Superior temporal gyrus (tissue), 1 donor: Measurements from ENCODE around the gene RASL10A.
A peak's percentile ranks its signal among the peaks of the same experiment; 100 is the strongest.
"Not testable (repeated sequence)": the region's sequence is repeated elsewhere in the genome, so short reads cannot be mapped to it uniquely, and the experiment has no call there.

ENCODE experiments used
- DNase-seq: peaks from one replicate; pipeline ENCODE4 v3.0.0-alpha.2; 2016; ENCODE audit errors: extremely low spot score

RASL10A gene

GRCh38 chr22:29315286-29316140, at the start of gene RASL10A:
RASL10A (minus strand) TSS chr22:29315697; CDS start chr22:29315246, 451 bp downstream.
- DNase-seq: no peak

DNA sequence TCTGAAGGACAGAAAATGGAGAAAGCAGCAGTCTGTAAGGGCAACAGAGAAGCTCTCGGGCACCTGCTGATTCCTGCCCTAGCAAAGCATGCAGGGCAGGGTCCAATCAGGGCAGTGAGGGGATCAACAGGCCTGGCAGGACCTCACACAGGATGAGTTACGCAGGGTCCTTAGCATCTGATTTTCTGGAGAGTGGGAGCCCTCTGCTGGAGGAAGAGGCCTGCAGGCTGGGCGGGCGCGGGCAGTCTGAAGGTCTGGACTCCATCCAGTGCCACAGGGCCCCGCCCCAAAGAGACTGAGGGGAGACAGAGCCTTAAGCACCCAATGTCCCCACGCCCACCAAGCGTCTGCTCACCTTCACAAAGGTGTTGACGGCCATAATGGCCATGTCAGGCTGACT, 44.0 kb upstream of the RASL10A start:
- DNase-seq: peak; percentile 77

GRCh38 chr22:29357193-29357890, 41.8 kb upstream of the RASL10A start:
- not testable (repeated sequence) for DNase-seq

DNA sequence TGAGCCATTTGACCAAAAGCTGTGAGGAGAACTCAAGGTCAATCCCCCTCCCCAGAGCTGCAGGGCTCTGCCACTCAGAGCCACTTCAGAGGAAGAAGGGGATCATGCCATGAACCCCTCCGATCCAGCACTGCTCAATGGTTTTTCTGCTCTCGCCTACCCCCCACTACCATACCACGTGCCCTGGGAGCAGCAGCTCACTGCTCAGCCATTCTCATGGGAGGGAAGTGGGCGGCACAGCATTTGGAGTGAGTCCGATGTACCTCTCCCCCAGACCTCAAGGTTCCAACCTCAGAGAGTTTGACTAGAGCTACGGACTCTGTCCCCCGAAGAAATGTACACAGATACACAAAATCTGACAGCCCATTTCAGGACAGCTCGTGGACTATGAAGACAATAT, 38.4 kb upstream of the RASL10A start:
- no peak for DNase-seq

DNA sequence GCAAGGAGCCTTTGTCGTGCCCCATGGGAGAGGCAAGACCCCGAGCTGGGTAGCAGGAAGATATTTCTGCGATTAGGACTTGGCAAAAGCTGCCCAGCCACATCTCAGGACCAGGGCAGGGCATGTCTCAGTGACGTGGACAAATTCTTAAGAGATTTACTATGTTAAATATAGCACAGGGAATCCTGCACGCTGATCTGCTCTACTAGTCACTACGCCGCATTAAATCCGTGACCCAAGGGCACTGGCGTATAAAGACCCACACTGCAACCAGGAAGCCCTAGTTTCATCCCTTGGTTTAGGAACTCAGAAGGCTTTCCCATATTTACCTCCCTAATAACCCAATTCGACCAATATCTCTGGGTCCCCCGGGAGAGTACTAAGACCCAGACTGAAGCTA, 37.8 kb upstream of the RASL10A start:
- no peak for DNase-seq

DNA sequence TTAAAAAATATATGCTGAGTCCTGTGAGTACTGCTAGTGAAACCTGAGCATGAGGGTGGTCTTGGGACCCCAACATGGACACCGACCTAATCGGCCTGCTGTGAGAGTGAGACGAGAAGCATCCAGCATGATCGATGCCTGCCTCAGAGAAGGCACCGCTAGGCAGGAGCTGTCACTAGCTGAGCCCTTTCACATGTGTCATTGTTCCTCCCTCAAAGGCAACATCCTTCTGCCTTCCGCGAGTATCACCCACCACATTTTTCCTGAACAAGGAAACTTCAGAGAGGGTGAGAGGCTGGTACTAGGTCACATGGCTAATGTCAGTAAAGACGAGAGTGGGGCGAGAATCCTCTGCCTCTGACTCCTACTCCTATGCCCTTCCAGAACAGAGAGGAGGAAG, 37.3 kb upstream of the RASL10A start:
- DNase-seq: no peak

DNA sequence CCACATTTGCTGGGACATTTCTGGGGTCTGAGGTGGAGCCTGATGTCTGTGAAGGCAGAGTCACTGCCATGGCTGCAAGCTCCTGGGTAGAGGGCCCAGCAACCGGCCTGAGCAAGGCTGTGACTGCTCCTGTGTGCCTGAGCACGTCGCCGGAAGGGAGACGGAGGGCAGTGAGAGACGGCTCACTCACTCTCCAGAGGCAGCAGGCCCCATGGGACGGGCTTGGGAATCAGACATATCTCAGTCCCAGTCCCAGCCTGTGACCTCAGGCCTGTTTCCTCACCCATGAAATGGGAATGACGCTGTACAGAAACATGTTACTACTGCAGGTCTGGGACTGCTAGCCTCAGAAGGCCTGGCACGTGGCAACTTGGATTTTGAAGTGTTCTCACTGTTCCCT, 36.4 kb upstream of the RASL10A start:
- DNase-seq: no peak

- DNase-seq: no peak
Observed at GRCh38 chr22:29351042-29351441, 35.5 kb upstream of the RASL10A start.

DNA sequence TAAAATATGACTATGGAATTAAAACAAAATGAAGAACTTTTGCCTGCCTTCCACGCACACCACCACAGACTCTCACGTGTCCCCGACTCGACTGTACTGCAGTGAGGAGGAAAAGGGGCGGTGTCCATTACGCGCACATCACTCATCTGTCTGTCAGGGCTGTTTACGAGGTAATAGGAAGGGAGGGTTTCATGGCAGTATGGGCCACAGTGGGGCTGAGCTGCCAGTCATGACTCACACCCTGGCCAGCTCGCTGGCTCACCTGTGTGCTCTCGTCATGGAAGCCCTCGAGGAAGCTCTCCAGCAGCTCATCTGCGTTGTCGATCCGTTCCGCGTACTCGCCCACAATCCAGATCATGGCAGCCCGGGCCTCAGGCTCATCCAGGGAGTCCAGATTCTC, 33.5 kb upstream of the RASL10A start:
- no peak for DNase-seq

DNA sequence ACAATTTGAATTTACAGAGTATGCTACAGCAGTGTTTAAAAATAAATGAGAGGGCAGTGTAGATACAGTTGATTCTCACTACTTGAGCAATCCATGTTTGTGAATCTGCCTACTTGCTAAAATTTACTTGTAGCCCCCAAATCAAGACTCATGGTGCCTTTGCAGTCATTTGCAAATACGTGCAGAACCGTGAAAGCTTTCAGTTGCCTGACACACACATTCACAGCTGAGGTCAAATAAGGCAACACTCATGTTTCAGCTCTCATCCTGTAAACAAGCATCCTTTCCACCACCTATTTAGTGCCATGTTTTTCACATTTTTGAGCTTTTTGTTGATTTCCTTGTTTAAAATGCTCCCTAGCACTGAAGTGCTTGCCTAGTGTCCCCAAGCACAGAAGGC, 32.5 kb upstream of the RASL10A start:
- DNase-seq: no peak

GRCh38 chr22:29346659-29347058, 31.2 kb upstream of the RASL10A start:
- DNase-seq: peak; percentile 77

DNA sequence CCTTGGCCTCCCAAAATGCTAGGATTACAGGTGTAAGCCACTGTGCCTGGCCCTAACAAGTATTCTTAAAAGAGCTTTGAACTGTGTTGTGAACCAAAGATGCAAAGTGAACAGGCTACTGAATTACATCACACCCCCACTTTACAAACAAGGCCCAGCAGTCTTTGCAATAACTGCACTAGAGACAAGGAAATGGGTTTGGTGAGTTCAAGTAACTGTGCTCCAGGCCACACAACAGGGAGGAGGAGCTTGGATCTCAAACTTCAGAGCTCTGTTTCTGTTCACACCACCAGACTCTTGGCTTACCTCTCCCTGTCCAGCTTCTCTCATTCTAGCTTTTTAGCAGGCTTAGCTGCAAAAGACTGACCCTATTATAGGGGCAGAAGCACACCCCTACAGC, 30.4 kb upstream of the RASL10A start:
- DNase-seq: no peak

GRCh38 chr22:29344889-29345288, 29.4 kb upstream of the RASL10A start:
- not testable (repeated sequence) for DNase-seq

DNA sequence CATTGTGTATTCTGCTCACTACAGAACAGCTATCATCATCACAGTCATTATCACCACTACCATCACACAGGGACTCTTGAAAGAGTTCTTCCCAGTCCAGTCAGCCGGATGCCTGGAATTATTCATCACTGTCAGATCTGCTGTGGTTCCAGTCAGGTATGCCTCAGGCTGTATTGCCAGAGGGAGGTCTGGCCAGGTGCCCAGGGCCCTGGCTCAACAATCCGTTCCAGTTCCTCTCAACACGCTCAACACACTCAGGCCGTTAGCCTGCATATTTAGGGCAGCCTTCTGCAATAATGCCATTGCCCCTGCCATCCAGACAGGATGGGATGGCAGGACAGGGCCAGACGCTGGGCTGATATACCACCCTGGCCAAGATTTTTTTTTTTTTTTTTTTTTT, 28.6 kb upstream of the RASL10A start:
- DNase-seq: peak; percentile 45

DNA sequence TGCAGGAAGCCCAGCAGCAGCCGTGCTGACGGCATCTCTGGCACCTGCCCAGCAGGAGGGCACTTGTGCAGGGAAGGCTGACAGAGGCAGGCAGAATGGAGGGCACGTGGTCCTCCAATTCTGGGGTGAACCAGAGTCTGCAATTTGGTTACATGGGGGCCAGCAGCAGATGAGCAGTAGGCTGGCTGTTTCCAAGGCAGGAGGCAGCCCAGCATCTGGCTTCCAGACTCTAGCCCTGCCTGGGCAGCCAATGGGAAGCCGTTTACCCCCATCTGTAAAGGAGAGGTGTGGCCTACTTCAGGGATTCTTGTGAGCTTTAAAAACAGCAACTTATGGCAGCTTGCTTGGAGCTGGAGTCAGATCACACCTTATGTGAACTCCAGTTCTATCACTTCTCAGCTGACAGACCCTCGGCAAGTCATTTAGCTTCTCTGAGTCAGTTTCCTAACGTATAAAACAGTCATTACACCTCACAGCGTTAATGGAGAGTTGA, 27.9 kb upstream of the RASL10A start:
- DNase-seq: peak; percentile 76

GRCh38 chr22:29342577-29343312, 27.2 kb upstream of the RASL10A start:
- DNase-seq: no peak

DNA sequence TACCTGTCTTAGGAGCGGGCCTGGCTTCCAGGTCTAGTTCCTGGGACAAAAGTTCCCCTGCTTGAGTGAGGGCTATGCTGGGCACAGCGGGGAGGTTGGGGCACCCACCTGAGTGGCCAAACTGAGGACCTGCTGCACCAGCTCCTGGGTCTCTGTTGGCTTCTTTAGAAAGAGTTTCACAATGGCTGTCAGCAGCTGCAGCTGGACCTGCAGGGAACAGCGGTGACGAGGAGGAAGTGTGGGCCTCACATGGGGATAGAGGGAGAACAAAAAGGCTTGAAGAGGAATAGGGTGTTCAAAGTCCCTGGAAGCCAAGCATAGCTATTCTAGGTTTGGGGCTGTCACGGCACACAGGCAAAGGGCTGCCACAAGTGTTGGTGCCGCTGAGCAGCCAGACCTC, 26.7 kb upstream of the RASL10A start:
- DNase-seq: no peak

- DNase-seq: no peak
Observed at GRCh38 chr22:29341849-29342127, 26.3 kb upstream of the RASL10A start.

GRCh38 chr22:29341056-29341848, 25.8 kb upstream of the RASL10A start:
- DNase-seq: no peak

- DNase-seq: no peak
Observed at GRCh38 chr22:29340566-29340965, 25.1 kb upstream of the RASL10A start.

DNA sequence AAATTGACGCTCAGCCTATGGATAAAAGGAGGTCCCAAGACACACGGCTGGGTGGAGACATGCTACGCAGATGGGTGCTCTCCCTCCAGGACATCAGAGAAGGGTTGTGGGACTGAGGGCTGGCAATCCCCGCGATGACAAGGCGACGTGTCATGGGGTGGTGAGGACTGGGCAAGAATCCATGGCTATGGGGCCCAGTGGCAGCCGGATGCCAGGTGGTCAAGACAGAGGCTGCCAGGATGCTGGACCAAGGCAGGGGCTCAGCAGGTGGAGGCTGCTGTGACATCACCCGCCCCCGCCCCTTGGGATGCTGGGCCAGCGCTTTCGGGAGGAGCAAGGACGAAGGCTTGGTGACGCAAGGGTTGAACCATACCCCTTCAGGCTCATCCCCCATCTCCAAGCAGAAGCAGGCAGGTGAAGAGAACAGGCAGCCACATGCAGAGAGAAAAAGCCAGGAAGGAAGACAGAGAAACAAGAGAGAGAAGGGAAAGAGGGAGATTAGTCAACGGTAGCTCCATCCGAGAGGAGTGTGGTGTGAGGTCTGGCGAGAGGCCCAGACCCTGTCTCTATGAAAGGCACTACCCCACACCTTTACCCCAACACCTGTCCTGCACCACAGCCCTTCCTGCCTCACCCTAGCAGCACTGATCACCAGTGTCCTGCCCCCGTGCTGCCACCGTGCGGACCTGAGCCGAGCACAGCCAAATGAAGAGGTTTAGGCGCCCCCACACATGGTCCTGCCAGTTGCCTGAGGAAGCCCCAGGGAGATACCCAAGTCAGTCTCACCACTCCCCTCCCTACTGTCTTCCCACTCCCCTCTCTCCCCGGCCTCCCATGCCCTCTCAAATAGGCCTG, 24.1 kb upstream of the RASL10A start:
- no peak for DNase-seq
